Astrocyte of the hippocampus (primary cell): ENCODE results near the gene SYNM.

Experiments used
- DNase-seq: peaks from one replicate; pipeline ENCODE4 v3.0.0; 2011; ENCODE audit warnings: low read depth, low spot score

Gene SYNM

DNA sequence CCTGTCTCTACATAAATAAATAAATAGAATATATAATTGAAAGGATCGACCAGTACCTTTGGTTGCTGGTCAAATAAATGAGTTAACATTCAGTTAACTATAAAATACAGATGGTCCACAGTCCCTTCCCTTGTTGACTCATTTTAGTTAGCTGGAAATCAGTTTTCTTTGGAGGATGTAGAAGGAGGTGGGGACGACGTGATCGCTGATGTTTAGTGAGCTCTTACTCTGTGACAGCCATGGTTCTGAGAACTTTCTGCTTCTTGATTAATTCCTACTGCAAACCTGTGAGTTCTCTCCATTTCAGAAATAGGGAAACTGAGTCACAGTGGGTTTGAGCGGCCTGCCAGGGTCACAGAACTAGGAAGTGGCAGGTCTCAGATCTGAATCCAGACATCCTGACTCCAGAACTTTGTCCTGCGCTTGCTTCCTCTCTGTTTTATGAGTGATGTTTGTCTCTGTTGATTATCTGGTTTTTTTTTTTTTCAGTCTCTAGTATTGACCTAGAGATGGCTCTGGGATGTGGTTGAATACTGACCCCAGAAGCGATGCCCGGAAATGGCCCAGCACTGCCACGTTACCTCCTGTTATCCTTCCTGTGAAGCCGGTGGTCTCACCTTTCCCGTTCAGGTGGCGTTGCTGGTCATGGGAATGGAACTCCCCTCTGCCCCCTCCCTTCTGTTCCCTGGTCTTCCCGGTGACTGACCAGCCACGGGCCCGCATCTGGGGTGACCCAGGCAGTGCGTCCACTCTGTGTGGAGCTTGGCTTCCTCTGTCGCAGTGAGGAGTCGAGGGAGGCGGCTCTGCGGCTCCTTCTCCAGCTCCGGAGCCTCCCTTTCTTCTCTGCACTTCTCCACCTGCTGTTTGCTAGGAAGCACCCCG is 18.2 kb downstream of the SYNM start:
- peak; percentile 22 for DNase-seq

- DNase-seq = peak; percentile 99
Measured at GRCh38 chr15:99123713-99124451, 19.0 kb downstream of the SYNM start.

DNA sequence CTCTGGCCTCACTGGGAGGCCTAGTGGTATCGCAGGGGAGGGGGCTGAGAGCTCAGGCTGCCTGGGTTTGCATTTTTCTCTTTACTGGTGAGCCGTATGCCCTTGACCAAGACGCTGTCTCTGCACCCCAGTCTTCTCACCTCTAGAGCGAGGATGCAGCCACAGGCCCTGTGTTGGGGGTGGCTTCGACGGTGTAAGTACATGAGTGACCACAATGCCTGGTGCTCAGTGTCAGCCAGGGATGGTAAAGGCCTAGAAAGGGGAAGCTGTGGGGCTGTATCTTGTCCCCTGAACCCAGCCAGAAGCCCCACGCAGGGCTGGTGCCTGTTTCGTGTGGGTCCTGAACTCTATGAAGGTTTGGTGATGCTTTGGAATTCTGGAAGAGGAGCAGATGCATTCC is 19.8 kb downstream of the SYNM start:
- no peak for DNase-seq

DNA sequence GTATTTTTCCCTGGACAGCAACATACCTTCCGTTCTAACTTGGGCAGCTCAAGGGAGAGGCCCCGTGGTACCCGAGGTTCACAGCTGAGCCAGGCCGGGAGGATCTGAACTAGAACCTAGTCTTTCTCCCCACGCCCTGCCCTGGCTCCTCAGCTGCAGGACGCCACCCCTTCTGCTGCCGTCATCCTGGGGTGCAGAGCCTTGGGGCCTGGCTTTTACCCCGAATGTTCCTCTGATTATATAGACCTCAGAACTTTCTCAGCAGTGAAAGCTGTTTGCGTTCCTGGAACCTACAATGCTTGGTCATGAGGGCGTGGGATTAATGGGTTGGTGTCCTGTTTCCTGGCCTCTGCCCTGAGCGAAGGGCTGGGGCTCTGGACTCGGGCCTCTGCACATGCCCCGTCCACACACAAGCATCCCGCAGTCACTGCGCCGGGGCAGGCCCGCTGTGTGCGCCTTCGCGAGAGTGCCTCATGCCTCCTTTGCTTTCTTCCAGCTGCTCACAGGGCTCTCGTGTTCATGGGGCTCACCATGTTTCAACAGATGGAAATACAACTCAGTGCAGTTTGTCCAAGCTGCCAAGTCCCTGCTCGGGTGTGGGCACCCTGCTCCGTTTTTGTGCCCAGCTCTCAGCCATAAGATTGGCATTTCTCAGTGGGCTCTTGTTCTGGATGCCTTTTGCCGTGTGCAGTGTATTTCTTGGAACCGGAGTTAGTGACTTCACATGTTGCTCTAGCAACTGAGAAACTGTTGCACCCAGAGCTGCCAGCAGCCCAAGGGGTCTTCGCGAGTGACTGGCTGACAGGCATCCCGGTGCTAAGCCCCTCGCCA is 20.4 kb downstream of the SYNM start:
- DNase-seq = peak; percentile 67

GRCh38 chr15:99126131-99126588 is 21.3 kb downstream of the SYNM start:
- no peak for DNase-seq

GRCh38 chr15:99126930-99127329 is 22.1 kb downstream of the SYNM start:
- no peak for DNase-seq

DNA sequence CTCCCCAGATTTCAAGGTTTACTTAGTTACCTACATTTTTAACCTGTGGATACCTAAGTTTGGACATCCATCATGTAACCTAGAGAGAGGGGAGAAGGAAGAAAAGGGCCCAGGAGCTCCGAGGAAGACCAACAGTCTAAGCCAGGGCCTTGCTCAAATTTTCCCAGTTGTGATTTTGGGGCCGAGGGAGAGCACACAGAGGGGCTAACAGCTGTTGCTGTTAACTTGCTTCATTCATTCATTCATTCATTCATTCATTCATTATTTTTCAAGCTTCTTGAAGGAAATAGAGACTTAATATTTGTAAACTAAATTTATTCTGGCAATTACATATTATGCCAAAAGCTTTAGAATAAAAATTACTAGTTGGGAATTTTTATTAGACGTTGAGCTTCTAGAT is 22.9 kb downstream of the SYNM start:
- DNase-seq = no peak

DNA sequence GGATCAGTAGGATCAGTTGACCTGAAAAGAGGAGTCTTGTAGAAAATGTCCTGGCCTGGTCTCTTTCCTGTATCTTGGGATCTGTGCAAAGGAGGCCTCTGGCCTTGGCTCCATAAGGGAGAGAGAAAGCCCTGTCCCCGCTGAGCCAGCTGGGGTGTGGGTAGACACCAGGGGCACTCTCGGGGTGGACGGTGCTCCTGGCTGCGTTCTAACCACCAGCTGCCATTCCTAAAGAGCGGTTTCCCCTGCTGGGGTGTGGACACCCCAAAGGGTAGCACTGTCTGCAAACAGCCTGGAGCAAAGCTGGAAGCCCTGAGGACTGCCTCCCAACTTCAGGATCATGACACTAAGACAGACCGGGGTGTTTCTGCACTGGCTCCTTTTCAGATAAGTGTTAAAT is 23.5 kb downstream of the SYNM start:
- DNase-seq = no peak

- DNase-seq = no peak
Measured at GRCh38 chr15:99129644-99130043, 24.8 kb downstream of the SYNM start.

GRCh38 chr15:99130314-99130713 is 25.4 kb downstream of the SYNM start:
- no peak for DNase-seq

- DNase-seq = no peak
Measured at GRCh38 chr15:99130765-99131440, 26.0 kb downstream of the SYNM start.

DNA sequence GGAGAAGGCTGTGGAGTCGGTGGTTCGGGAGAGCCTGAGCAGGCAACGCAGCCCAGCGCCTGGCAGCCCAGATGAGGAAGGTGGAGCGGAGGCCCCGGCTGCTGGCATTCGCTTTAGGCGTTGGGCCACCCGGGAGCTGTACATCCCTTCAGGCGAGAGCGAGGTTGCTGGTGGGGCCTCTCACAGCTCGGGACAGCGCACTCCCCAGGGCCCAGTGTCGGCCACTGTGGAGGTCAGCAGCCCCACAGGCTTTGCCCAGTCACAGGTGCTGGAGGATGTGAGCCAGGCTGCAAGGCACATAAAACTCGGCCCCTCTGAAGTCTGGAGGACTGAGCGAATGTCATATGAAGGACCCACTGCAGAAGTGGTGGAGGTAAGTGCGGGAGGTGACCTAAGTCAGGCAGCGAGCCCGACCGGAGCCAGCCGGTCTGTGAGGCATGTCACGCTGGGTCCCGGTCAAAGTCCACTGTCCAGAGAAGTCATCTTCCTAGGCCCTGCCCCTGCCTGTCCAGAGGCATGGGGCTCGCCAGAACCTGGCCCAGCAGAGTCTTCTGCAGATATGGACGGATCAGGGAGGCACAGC is 26.7 kb downstream of the SYNM start:
- no peak for DNase-seq

- no peak for DNase-seq
Measured at GRCh38 chr15:99132122-99132521, 27.2 kb downstream of the SYNM start.

- DNase-seq = no peak
Measured at GRCh38 chr15:99132634-99133287, 27.9 kb downstream of the SYNM start.

- no peak for DNase-seq
Measured at GRCh38 chr15:99134317-99134821, 29.5 kb downstream of the SYNM start.

GRCh38 chr15:99135194-99135593 is 30.3 kb downstream of the SYNM start:
- DNase-seq = peak; percentile 28

- DNase-seq = no peak
Measured at GRCh38 chr15:99137111-99137546, 32.2 kb downstream of the SYNM start.

GRCh38 chr15:99137877-99138276 is 33.0 kb downstream of the SYNM start:
- DNase-seq = no peak

DNA sequence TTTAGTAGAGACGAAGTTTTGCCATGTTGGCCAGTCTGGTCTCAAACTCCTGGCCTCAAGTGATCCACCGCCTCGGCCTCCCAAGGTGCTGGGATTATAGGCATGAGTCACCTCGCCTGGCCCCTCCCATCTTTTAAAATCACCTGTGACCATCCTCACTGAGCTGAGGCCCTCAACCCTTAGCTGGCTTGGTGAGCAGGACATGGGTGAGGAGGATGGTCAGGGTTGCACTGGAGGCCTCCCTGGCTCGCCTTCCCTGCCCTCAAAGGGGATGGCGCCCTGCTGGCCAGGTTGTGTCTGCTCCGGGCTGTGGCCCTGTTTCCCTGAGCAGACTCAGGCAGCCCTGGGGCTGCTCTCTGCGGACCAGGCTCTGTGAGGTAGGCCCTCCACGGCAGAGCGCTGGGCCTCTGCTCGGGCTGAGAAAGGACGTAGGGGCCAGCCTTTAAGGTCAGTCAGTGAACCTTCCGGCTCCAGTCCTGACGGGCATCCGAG is 33.7 kb downstream of the SYNM start:
- no peak for DNase-seq

DNA sequence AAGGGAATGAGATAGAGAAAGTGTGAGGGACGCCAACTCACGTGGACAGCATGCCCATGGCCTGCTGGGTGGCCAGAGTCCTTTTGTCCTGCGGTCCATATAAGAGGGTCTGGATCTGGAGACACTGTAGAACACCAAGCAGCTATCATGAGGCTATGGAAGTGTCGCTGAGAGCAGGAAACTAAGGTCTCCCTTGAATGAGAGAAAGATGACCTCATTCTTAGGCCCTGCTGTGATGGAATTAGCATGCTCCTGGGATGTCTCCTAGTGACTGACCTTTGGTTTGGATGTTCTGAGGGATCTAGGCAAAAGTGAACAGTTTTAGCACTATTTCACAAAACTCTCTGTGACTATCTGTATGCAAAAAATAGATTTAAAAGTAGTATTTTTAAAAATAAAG is 34.4 kb downstream of the SYNM start:
- DNase-seq = no peak
